ENCODE results near the gene LAMB3.

Gene LAMB3

DNA sequence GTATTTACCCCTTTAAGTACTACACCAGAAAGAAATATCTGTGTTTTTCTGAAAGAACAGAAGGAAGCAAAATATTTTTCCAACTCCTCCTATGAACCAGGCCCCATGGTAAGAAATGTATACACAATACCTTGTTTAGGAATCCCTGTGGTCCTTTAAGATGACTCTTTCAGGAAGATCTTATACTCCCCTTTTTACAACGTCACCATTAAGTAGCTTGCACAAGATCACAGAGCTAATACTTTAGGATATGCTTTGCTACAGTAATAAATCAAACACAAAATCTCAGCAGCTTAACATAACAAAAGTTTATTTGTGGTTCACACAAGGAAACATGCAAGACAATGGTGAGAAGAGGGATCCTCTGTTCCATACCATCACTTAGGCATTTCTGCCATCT lies 8.8 kb upstream of the LAMB3 start:
- no peak for DNase-seq (ENCODE audit: low read depth)

DNA sequence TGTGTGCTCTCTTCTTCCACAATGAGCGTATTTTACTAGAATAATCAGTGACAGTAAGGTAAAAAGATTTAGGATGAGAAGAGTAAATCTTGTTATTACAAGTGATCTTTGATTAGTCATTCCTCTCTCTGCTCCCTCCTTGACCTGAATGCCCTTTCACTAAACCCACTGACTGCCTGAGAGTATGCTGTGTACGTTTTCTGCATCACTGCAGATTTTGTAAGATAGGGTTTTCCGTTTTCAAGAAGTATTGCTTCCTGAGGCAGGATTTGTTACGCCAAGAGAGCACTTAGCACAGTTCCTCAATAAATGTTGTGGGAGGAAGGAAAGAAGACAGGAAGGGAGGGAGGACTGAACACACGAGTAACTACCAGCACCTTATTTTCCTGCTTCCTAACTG lies 7.7 kb upstream of the LAMB3 start:
- no peak for DNase-seq (ENCODE audit: low read depth)

DNA sequence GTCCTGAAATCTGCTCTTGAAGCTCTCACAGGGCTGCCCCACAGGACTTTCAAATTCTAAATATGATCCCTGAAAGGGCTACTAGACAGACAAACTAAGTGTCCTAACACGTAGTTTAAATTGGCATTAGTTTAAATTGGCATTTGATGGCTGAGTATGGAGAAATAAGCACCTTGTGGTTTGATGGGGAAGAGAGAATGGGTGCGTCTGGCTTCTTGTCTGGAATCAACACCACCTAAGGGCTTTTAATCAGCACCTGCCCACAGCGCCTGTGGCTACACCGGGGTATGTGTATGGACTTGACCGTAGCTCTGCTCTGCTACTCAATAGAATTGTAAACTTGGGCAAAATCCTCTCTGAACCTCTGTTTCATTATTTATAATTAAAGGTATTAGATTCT lies 5.7 kb upstream of the LAMB3 start:
- DNase-seq (ENCODE audit: low read depth), result no peak

DNA sequence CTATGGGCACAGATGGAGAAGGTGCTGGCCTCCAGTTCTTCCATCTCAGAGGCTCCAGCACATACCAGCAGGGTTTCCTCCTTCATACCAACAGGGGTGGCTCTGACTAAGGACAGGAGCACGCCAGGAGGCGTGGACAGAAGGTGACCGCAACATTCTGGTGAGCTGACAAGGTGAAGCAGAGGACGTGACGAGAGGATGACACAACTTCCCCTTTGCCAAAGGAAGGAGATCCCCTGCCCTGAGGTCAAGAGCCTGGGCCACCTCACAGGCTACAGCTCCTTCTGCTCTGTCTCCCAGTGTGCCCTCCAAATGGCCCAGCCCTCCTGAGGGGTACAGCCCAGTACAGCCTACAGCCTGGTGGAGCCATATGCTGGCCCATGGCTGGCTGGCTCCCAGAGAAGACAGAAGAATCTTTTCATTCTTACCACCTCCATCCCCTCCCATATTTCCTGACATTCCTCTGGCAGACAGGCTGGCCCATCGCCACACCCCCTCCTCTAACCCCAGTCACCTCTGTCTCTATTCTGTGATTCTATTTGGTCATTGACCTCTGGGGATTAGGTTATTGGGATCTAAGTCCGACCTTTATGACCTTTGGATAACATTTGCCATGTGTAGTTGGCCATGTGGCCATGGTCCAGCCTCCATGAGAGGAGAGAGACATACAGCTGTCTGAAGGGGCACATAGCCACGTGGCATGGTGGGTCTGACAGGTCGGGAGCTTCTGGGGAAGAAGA lies 5.1 kb upstream of the LAMB3 start:
- no peak for DNase-seq (ENCODE audit: low read depth)

DNA sequence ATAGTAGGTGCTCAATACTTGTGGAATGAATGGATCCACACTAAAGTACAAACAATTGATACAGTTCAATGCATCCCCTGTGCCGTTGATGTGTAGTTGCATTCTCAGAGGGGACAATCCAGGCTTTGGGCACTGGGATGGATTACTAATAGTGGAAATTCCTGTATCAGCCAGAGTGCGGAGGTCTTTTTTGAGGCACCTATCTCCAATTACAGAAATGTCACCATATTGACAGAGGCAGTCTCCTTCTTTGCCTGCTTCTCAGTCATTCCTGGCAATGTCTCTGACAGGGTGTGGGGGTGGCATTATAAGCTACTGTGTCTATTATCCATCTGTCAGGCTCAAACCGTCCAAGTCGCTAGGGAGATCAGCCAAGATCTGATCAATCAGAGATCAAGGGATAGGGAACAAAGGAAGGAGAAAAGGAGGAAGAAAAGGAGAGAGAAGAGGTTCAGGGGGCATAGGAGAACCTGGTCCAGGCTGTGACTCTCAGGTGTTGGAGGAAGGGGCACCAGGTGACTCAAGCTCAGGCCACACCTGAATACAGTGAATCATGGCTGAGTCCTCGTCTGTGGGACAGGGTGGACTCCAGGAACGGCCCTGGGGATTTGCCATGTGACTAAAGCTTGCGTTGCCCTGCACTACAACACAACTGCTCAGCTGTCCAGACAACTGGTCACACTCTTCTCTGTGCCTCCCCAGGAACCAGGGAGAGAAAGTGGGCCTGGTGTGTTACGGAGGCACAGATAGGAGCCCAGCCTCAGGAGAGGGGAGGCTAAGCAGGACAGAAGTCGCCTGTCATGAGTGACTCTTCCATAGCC lies 3.4 kb upstream of the LAMB3 start:
- DNase-seq (ENCODE audit: low read depth), result no peak

DNA sequence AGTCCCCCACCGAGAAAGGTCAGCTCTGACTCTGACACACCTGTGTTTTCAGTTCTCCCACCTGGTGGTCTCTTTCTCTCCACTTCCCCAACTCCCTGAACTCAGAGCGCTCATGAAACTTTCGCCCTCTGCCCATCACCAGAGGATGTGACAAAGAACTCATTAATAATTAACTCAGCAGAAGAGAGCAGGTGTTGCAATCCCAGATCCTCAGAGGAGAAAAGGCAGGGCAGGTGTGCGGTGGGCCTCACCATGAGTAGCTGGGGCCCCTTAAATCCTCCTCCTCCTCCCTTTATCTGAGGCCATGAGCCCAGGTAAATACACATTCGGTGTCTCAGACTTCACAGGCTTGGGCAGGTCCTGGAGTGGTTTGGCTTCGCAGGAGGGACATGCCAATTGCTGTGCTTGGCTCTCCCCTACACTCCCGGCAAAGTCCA lies 1.7 kb upstream of the LAMB3 start:
- DNase-seq (ENCODE audit: low read depth), result no peak

DNA sequence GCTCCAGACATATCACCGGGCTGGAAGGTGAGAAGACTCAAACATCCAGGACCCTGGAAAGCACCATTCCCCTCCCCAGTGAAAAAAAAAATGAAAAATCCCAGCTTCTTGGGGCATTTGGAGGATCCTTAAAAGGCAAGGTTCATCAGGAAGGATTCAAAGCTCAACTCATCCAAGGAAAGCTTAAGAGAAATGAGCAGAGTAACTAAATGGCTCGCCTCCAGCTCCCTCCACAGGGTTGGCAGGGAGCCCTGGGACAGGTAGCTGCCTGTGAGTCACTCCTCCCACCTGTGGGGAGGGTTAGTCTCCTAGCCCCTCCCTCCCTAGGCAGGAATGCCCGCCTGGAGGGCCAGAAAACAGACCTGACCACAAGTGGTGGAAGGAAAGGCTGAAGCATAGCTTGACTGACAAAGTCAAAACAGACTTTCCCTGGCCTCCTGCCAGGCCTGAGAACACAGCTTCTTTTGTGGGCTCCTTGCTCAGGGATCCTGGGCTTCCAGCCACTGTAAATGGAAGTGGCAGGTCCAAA lies 712 bp upstream of the LAMB3 start:
- DNase-seq (ENCODE audit: low read depth), result no peak

DNA sequence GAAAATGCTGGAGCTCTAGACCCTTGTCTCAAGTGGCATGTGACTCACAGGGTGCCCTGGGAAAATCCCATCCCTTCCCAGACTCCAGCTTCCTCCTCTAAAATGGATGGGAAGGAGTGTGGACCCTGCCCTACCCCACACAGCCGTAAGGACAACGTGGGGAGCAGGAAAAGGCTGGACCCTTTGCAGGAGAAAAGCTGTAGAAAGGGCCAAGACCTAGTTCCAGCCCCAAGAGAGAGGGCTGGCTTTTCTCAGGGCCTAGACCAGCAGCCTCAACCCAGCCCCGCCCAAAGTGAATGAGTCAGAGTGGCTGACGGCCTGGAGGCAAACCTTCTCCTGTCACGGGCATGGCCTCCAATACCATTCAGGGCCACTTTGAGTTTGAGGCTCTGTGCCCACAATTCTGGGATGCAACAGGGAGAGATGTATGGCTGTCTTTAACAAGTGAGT lies 1.1 kb downstream of the LAMB3 start:
- no peak for DNase-seq (ENCODE audit: low read depth)

DNA sequence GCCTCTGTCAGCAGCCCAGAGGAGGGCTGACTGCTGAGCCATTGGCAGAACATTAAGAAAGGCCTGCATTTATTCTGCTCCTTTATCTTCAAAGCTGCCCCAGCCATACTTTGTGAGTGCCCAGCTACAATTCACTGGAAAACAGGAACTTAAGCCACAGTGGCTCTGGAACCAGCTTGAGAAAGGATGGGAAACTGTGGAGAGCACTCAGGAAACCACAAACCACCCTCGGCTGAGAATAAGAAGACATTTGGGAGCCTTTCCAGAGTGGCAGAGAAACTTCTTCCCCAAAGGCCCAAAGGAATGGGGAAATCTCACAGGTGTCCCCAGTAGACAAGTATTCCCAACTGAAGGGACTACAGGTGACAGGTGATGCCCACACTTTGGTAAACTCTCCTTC lies 1.8 kb downstream of the LAMB3 start:
- DNase-seq (ENCODE audit: low read depth), result no peak

DNA sequence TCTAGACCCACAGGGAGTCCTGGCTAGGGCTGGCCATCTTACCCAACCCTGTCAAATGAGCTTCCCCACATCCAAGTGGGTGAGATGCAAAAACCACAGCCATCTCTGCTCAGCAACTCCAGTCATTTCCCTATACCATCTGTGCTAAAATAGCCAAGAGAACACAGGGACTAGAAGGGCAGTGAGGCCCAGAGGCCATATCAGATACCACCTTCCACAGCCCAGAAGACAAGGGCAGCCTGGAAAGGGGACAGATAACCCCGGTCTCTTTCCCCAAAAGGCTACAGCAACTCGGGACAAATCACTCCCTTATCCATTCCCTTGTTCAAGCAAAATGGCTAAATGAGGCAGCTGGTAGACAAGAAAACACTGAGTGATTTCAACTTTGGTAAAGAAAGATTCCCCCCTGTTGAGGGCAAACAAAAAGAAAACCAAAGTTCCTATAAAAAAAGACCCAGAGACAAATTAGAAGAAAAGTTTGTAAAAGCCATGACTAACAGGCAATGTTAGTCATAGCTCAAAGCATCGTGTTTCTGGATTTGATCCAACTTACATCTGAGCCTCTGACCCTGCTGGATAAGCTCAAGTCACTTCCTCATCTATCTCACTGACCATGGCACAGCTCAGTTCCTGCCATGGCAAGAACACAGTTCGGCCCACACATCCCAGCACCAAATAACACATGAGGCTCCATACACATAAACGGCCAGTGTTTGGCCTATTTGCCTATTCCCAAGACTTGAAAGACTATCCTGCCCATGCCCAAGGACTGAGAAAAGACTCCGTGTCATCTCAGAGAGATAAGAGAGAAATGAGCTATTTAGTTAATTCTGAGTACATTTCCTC lies 3.1 kb downstream of the LAMB3 start:
- DNase-seq (ENCODE audit: low read depth), result peak; percentile 96

DNA sequence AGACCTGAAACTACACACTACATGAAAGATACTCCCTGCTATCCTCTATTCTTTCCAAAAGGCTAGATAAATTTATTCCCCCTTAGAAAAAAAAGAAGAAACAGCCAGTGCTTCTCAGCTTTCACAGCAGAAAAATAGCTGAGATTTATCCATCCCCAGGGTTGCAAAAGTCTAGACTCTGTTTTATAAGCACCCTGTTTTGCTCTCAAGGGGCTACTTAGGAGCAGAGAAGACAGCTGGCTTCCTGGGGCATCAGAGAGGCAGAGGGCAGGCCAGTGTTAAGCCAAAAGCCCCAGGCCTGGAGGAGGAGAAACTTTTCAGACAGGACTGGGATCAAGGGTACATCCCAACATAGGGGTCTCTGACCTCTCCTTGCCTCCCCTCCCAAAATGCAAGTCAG lies 3.9 kb downstream of the LAMB3 start:
- DNase-seq (ENCODE audit: low read depth), result no peak

DNA sequence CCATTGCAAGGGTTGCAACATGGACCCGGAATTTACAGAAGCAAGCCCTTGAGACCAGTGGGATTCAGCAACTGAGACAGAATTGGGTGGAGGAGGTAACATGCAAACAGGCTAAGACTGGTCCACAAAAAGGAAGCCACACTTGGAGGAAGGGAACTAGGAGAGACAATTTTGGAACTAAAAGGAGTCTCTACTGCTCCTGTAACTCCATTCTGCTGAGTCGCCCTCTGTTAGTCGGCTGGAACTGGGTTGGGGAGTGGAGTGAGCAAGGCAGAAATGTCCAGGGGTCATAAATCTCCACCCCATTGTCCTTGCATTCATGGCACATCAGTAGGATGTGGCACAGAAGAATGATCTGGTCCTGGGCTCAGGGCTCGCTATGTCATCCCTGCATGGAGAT lies 5.1 kb downstream of the LAMB3 start:
- no peak for DNase-seq (ENCODE audit: low read depth)

DNA sequence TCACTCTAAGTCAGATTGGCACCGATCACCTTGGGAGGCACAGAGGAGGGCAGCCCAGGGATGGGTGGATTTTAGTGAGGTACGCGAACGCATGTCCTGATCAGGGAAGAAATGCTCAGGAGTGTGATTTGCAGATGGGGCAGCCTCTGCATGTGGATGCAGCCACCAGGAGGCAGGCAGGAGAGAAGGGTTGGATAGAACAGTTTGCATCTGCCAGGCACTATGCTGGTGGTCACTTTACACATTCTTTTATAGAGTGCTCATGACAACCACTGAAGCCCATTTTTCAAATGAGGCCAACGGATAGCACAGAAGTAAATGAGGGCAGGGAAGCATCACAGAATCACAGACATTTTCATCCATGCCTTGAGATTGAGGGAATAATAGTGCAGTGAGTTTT lies 5.7 kb downstream of the LAMB3 start:
- DNase-seq (ENCODE audit: low read depth), result no peak

DNA sequence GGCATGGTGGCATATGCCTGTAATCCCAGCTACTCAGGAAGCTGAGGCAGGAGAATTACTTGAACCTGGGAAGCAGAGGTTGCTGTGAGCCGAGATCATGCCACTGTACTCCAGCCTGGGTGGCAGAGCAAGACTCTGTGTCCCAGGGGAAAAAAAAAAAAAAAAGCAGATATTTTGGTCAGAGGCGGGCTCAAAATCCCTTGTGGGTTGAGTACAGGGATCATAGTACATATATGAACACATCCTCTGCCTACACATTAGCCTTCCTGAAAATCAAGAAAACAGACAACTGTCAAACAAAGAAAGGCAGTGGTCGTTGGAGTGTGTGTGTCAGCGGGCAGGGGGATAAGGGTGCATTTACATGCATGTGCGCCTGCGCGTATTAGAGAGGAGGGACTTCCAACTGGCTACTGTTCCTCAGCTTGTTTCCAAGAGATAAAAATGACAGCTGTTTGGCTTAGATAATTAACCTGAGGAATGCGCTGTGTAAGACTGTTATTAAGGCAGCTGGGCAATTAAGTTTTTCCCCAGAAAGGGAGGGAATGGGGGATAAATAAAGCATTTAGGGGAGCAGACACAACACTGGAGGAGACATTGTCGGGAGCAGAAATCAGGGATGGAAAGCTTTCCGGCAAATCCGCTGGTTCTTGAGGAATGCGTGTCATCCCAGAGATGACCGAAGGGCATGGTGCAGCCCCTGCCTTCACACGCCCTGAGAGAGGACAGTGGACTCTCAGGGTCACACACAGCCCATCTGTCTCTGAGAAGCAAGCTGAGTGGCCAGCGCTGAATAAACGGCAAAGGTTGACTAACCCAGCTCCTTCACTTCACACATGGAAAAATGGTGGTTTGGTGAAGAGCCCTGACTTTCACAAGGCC lies 6.4 kb downstream of the LAMB3 start:
- no peak for DNase-seq (ENCODE audit: low read depth)

DNA sequence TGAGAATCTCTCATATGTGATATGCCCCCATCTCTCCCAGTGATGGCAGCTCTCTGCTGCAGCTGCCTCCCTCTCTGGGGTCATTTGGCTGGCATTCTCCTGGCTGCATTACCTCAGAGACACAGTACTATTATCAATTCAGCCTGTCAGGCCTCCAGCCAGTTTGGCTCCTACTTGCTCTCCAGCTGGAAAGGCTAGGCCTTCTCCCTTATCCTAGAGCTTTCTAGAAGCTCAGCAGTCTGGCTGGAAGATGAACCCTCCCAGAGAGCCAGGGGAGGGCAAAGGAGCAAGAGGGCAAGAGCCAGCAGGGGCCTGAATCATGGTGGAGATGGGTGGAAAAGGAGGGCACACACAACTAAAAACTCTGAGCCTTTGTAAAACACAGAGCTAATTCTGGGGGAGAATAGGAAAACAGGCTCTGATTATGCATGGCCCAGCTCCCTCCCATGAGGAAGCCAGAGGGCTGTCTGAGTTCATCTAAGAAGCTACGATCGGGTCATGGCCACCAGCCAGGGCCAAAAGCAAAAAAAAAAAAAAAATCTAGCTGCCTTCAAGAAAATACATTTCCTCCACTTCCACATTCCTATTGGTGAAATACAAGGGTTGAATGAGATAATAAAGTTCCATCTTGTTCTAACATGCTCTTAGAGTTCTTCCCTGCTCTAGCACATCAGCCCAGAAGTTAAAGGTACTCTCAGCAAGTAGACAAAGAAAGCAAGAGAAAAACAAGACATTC lies 8.8 kb downstream of the LAMB3 start:
- DNase-seq (ENCODE audit: low read depth), result no peak

DNA sequence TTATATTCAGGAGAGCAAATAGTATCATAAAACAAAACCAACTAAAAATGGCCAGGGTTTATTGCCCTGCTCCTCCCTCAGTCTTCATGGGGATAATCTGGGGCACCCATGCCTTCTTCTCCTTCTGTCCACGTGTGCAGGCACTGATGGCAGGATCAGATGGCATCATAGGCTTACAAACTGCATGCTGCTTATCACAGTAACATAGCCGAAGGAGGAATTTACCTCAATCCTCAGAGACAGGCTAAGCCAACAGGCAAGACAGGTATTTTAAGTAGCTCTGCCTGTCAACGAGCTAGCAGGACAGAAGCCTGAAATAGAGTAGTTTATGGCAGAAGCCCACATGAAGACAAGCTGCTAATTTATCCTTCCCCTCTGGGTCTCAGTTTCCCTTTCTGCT lies 9.4 kb downstream of the LAMB3 start:
- no peak for DNase-seq (ENCODE audit: low read depth)

DNA sequence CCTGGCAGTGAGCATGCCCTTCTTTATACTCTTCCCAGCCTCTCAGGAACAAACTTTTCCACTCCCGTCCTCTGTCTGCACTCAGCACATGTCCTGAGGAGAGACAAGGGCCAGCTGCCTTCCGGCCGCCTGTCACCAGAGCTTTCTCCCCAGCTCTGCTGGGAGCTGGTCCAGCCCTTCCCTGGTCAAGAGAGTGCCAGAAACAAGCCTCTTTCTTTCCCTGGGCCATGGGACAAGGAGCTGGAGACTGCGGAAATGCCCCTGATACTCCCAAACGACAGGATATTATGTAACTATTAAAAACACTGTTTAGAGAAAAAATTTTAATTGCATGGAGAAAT lies 10.4 kb downstream of the LAMB3 start:
- no peak for DNase-seq (ENCODE audit: low read depth)

DNA sequence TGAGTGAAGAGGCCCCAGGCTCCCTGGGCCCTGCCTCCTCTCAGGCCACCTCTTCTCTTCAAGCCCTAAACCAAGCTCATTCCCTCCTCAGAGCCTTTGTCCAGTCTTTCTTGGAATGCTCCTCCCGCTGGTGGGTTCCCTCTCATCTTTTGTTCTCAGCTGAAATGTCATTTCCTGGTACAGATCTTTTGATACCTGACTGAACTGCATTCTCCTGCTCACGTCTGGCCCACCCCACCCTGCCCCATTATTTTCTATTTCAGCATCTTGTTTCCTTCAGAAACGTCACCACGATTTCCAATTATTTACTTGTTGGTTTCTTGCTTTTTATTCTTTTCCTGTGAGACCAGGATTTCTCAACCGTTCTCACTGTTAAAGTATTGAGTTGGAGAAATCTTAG lies 16.4 kb downstream of the LAMB3 start:
- no peak for DNase-seq (ENCODE audit: low read depth)

DNA sequence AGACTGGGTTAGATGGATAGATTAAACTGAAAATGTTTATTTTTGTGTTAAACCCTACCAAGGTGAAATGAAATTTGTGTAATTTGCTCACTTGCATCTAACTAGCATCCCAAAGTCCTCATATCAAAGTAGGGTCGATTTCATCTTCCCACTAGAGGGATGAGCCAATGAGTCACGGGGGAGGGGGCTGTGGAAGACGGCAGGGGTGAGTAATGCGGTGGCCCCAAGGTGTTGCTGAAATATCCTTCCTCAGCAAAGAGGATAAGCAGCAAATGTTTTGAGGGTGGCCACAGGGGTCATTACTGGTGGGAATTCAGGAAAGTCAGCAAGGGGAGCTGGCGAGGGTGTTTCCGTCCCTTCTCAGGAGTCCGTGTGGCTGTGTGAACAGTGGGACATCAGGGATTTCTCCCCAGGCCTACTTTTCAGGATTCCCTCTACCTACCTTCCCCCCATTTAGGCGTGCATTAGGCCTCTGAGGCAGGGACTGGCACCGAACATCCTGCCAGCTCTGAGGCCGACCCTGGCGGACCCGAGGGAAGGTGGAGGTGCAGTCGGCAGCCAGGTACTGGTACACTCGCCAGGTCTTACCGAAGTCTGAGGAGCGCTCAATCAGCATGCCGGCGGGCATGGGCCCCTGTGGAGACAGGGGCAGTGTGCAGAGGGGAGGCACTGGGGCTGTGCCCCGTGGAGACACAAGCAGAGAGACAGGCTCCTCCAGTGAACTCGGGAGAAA lies 18.1 kb downstream of the LAMB3 start:
- no peak for DNase-seq (ENCODE audit: low read depth)

DNA sequence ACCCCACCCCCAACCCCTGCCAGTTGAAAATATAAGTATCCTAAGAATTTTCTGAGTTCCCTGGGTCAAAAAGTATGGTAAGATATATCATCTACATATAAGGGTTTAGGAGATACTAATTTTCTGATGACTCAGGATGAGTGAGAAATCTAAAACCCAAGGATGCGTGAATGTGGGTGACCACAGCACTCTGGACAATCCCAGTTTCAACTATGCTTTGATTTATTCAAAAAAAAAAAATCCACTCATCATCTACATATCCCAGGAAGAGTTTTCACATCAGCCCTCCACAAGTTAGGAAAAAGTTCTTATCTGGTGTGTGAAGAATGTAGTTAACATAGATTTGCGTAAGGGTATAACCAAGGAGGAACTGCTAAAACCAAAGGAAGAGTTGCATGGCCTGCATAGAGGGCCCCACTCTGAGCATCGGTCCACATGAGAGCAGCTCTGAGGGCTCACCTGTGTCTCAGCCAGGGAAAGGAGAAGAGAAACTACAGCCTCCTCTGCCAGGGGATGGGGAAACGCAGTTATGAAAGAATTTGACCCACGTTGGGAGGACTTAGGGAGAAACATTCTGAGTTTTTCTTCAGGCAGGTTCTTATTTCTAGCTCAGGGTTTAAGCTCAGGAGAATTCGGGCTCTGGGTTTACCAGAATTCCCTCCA lies 18.8 kb downstream of the LAMB3 start:
- DNase-seq (ENCODE audit: low read depth), result no peak

All from non-pigmented ciliary epithelial cell (primary cell).